ENCODE results near the gene CYB561.

CYB561 gene

DNA sequence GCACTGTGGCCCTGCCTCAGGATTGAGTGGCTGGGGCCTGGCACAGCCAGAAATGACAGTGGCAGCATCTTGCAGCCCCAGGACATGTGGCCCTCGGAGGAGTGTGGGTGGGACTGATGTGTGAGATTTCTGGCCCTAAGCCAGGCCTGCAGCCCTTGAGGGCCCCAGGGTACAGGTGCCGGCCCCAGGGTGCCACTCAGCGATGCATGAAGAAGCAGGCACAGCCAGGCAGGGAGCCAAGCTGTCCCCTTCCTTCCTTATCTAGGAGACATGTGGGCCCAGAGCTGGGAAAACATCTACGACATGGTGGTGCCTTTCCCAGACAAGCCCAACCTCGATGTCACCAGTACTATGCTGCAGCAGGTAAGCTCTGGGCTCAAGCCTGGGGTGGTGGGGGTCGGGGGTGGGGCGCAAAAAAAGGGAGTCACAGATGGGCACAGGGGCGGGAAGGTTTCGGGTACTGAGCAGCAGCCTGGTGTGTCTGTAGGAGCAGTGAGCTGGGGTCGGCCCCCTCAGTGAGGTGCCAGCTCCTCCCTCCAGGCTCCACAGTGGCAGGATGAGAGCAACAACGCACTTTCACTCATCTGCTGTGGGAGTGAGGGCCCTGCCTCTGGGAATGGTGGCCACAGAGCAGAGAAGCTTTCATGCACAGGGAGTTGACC is 34.9 kb upstream of the CYB561 start:
- TF ChIP-seq, protein P1, sequence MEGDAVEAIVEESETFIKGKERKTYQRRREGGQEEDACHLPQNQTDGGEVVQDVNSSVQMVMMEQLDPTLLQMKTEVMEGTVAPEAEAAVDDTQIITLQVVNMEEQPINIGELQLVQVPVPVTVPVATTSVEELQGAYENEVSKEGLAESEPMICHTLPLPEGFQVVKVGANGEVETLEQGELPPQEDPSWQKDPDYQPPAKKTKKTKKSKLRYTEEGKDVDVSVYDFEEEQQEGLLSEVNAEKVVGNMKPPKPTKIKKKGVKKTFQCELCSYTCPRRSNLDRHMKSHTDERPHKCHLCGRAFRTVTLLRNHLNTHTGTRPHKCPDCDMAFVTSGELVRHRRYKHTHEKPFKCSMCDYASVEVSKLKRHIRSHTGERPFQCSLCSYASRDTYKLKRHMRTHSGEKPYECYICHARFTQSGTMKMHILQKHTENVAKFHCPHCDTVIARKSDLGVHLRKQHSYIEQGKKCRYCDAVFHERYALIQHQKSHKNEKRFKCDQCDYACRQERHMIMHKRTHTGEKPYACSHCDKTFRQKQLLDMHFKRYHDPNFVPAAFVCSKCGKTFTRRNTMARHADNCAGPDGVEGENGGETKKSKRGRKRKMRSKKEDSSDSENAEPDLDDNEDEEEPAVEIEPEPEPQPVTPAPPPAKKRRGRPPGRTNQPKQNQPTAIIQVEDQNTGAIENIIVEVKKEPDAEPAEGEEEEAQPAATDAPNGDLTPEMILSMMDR (IDR thresholded peaks at IDR 0.05; ENCODE audit: borderline replicate concordance, control extremely low read depth, extremely low read depth, insufficient read depth, missing control alignments) = no peak
- in situ Hi-C loops (cut with MboI; ENCODE audit: low sequenced_read_pairs, unreplicated experiment) = no loop called here
- no peak for DNase-seq (ENCODE audit: low spot score)

- DNase-seq (ENCODE audit: low spot score) = no peak
- in situ Hi-C loops (cut with MboI; ENCODE audit: low sequenced_read_pairs, unreplicated experiment) = no loop called here
- TF ChIP-seq, protein P1 (IDR thresholded peaks at IDR 0.05; ENCODE audit: borderline replicate concordance, control extremely low read depth, extremely low read depth, insufficient read depth, missing control alignments) = no peak
Measured at GRCh38 chr17:63480192-63480784, 34.2 kb upstream of the CYB561 start.

DNA sequence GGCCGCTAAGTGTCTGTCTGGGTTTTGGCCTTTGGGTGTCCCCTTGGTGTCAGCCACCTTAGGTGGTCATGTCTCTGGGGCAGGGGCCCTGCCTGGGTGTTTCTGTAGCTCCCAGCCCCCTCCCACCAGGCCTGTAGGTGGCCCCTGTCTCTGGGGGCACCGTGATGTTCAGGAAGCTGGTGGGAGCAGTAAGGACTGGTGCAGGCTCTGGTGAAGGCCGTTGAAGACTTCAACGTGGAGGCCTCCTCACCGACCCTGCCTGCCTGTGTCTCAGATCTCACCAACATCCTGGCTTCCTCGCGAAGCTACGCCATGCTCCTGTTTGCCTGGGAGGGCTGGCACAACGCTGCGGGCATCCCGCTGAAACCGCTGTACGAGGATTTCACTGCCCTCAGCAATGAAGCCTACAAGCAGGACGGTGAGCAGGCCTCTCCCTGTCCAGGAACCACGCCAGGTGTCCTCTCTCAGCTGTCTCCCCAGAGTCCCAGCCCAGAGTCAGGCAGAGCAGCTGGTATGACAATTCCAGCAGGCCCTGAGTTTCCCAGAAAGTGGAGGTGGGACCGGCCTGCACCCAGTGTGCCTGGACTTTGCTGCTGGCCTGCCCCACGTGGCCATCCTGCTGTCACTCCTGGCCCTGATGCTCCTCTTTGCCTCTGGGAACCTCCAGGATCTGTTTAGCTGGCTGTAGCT is 33.5 kb upstream of the CYB561 start:
- DNase-seq (ENCODE audit: low spot score) = no peak
- in situ Hi-C loops (cut with MboI; ENCODE audit: low sequenced_read_pairs, unreplicated experiment) = loop anchor here (10.0 kb wide), 1 partner anchor 55 kb away; no protein-coding TSS in a partner anchor
- TF ChIP-seq, protein P1 (IDR thresholded peaks at IDR 0.05; ENCODE audit: borderline replicate concordance, control extremely low read depth, extremely low read depth, insufficient read depth, missing control alignments) = no peak

- in situ Hi-C loops (cut with MboI; ENCODE audit: low sequenced_read_pairs, unreplicated experiment) = loop anchor here (10.0 kb wide), 1 partner anchor 54 kb away; no protein-coding TSS in a partner anchor
- TF ChIP-seq, protein P1 (IDR thresholded peaks at IDR 0.05; ENCODE audit: borderline replicate concordance, control extremely low read depth, extremely low read depth, insufficient read depth, missing control alignments) = peak; percentile 82
- peak; percentile 94 for DNase-seq (ENCODE audit: low spot score)
Measured at GRCh38 chr17:63478814-63479494, 32.8 kb upstream of the CYB561 start.

GRCh38 chr17:63477480-63478440 is 31.7 kb upstream of the CYB561 start:
- in situ Hi-C loops (cut with MboI; ENCODE audit: low sequenced_read_pairs, unreplicated experiment) = loop anchor here (10.0 kb wide), 1 partner anchor 53 kb away; no protein-coding TSS in a partner anchor
- TF ChIP-seq, protein P1 (IDR thresholded peaks at IDR 0.05; ENCODE audit: borderline replicate concordance, control extremely low read depth, extremely low read depth, insufficient read depth, missing control alignments) = no peak
- DNase-seq (ENCODE audit: low spot score) = no peak
